K562 (cell line): Measurements from ENCODE around the gene TADA1. TPM values are rescaled to one million over a fixed set of nuclear protein-coding genes. Genes with fewer than 3 reads are reported as not detected.
A peak's percentile ranks its signal among the peaks of the same experiment; 100 is the strongest.

ENCODE experiments used
- ATF1 ChIP-seq, 2 experiments: fragments of 450-650 bp in 1 of 2; IDR thresholded peaks; 2 replicates each; pipeline ENCODE4 v1.6.1; 2016; ENCODE audit warnings: missing compliant biosample characterization in 1 of 2, missing genetic modification characterization in 1 of 2
- CBFA2T3 ChIP-seq: fragments of 450-650 bp; IDR thresholded peaks from 2 replicates; pipeline ENCODE4 v1.6.1; 2017
- FOS ChIP-seq: IDR thresholded peaks from 3 replicates; pipeline ENCODE4 v1.6.1; 2011; ENCODE audit not compliant: insufficient read length; ENCODE audit errors: extremely low read depth
- FOXA3 ChIP-seq, 2 experiments: fragments of 450-650 bp in 1 of 2; sonication (generic) in 1 of 2; formaldehyde crosslinking; IDR thresholded peaks in 1 of 2; conservative IDR thresholded peaks in 1 of 2; 2 replicates each; pipeline versions ENCODE4 v1.4.0 to v1.8.0; 2020 to 2022; ENCODE audit warnings: mild to moderate bottlenecking in 2 of 2, missing genetic modification reagents in 1 of 2
- GABPA ChIP-seq: fragments of 200-800 bp; sonication (Bioruptor generic); conservative IDR thresholded peaks from 2 replicates; pipeline ENCODE4 v1.6.1; 2016; ENCODE audit warnings: low read depth, missing genetic modification characterization, missing compliant biosample characterization
- GABPB2 ChIP-seq: fragments of 250-450 bp; sonication (Bioruptor Pico); conservative IDR thresholded peaks from 2 replicates; pipeline ENCODE4 v1.5.1; 2021; ENCODE audit warnings: mild to moderate bottlenecking
- IFI16 ChIP-seq: fragments of 250-450 bp; sonication (Bioruptor Pico); IDR thresholded peaks from 2 replicates; pipeline ENCODE4 v2.1.2; 2022; ENCODE audit warnings: mild to moderate bottlenecking, inconsistent platforms
- KAT8 ChIP-seq: fragments of 450-650 bp; IDR thresholded peaks from 2 replicates; pipeline ENCODE4 v1.6.1; 2016; ENCODE audit warnings: low read depth, mild to moderate bottlenecking
- NFRKB ChIP-seq: fragments of 450-650 bp; IDR thresholded peaks from 2 replicates; pipeline ENCODE4 v1.6.1; 2016; ENCODE audit warnings: low read depth
- NFXL1 ChIP-seq: fragments of 450-650 bp; formaldehyde crosslinking; IDR thresholded peaks from 2 replicates; pipeline ENCODE4 v1.4.0; 2021; ENCODE audit warnings: mild to moderate bottlenecking
- PCBP1 ChIP-seq: fragments of 200-400 bp; formaldehyde crosslinking; IDR thresholded peaks from 2 replicates; pipeline ENCODE4 v1.6.1; 2018; ENCODE audit warnings: mild to moderate bottlenecking, low read depth, low read length; ENCODE audit not compliant: poor library complexity, severe bottlenecking
- PPARD ChIP-seq: fragments of 250-450 bp; sonication (Bioruptor Pico); IDR thresholded peaks from 2 replicates; pipeline ENCODE4 v1.8.0; 2022; ENCODE audit warnings: inconsistent platforms, mild to moderate bottlenecking, moderate library complexity
- SIN3A ChIP-seq, 2 experiments: fragments of 150-350 bp in 1 of 2; IDR thresholded peaks; 2 replicates each; pipeline ENCODE4 v1.6.1; 2011 to 2016; ENCODE audit warnings: borderline replicate concordance in 2 of 2, low read depth in 2 of 2, low read length in 2 of 2, mild to moderate bottlenecking in 2 of 2, moderate library complexity in 2 of 2; ENCODE audit not compliant: control insufficient read depth in 1 of 2
- SMARCA4 ChIP-seq: fragments of 450-650 bp; IDR thresholded peaks from 2 replicates; pipeline ENCODE4 v1.6.1; 2016
- SRSF1 ChIP-seq: fragments of 200-400 bp; formaldehyde crosslinking; IDR thresholded peaks from 2 replicates; pipeline ENCODE4 v1.6.1; 2017; ENCODE audit warnings: mild to moderate bottlenecking, low read depth, low read length, moderate library complexity
- TAF15 ChIP-seq: fragments of 200-400 bp; formaldehyde crosslinking; IDR thresholded peaks from 2 replicates; pipeline ENCODE4 v1.6.1; 2017; ENCODE audit warnings: mild to moderate bottlenecking, low read depth, low read length, moderate library complexity
- ZNF133 ChIP-seq: fragments of 250-450 bp; sonication (Bioruptor Pico); IDR thresholded peaks from 2 replicates; pipeline ENCODE4 v1.4.0; 2020; ENCODE audit warnings: mild to moderate bottlenecking
- ZNF143 ChIP-seq: sonication (generic); formaldehyde crosslinking; IDR thresholded peaks from 2 replicates; pipeline ENCODE4 v1.9.0; 2022; ENCODE audit warnings: mild to moderate bottlenecking, missing genetic modification reagents
- ZNF282 ChIP-seq: sonication (generic); formaldehyde crosslinking; IDR thresholded peaks from 2 replicates; pipeline ENCODE4 v1.8.1; 2023; ENCODE audit warnings: missing genetic modification reagents
- ZNF561 ChIP-seq: fragments of 450-650 bp; formaldehyde crosslinking; conservative IDR thresholded peaks from 2 replicates; pipeline ENCODE4 v1.4.0; 2020; ENCODE audit warnings: mild to moderate bottlenecking, moderate library complexity
- ZNF668 ChIP-seq: fragments of 250-450 bp; sonication (Bioruptor Pico); IDR thresholded peaks from 2 replicates; pipeline ENCODE4 v1.8.0; 2022; ENCODE audit warnings: mild to moderate bottlenecking, inconsistent platforms
- polyA plus RNA-seq, 8 experiments: library from polyadenylated mRNA; depleted of rRNA in 4 of 8; stranded (reverse) in 5 of 8; unstranded in 3 of 8; fragments of >200 nt; fragmentation: Nextera tagmentation in 2 of 8; fragmentation: Illumina TruSeq in 1 of 8; extraction: Ambion mirVana in 2 of 8; extraction: Trizol in 1 of 8; gene quantifications; 2 replicates each; pipeline versions ENCODE4 v1.2.1 to v1.2.3, GENCODE V29; 2011 to 2014; ENCODE audit warnings: inconsistent platforms in 1 of 8, missing spikeins in 1 of 8
- total RNA-seq, 7 experiments: library from RNA; depleted of rRNA in 6 of 7; stranded (reverse); fragments of >200 nt in 6 of 7; fragmentation: Illumina TruSeq in 2 of 7; extraction: Trizol in 2 of 7; gene quantifications; 2 replicates each; pipeline versions ENCODE4 v1.2.1 to v1.2.3, GENCODE V29; 2011 to 2021; ENCODE audit warnings: low replicate concordance in 1 of 7
- TF ChIP-seq, protein P1 (sequence below): fragments of 450-650 bp; IDR thresholded peaks from 2 replicates; pipeline ENCODE4 v1.6.1; 2017; ENCODE audit warnings: antibody characterized with exemption
- TF ChIP-seq, protein P2 (sequence below): sonication (generic); formaldehyde crosslinking; IDR thresholded peaks from 2 replicates; pipeline ENCODE4 v1.9.0; 2022; ENCODE audit warnings: mild to moderate bottlenecking, missing genetic modification reagents
- TF ChIP-seq, protein P3 (sequence below): fragments of 250-450 bp; sonication (Bioruptor Pico); IDR thresholded peaks from 2 replicates; pipeline ENCODE4 v1.5.0; 2021; ENCODE audit warnings: mild to moderate bottlenecking, moderate library complexity

The TADA1 gene
- total and polyA plus RNA-seq, 9 of the 15 experiments (the other 6 are each of a cell fraction or from before 2014, with no cell fraction given), result 15.9 to 76.5 (median 28.7) TPM

DNA sequence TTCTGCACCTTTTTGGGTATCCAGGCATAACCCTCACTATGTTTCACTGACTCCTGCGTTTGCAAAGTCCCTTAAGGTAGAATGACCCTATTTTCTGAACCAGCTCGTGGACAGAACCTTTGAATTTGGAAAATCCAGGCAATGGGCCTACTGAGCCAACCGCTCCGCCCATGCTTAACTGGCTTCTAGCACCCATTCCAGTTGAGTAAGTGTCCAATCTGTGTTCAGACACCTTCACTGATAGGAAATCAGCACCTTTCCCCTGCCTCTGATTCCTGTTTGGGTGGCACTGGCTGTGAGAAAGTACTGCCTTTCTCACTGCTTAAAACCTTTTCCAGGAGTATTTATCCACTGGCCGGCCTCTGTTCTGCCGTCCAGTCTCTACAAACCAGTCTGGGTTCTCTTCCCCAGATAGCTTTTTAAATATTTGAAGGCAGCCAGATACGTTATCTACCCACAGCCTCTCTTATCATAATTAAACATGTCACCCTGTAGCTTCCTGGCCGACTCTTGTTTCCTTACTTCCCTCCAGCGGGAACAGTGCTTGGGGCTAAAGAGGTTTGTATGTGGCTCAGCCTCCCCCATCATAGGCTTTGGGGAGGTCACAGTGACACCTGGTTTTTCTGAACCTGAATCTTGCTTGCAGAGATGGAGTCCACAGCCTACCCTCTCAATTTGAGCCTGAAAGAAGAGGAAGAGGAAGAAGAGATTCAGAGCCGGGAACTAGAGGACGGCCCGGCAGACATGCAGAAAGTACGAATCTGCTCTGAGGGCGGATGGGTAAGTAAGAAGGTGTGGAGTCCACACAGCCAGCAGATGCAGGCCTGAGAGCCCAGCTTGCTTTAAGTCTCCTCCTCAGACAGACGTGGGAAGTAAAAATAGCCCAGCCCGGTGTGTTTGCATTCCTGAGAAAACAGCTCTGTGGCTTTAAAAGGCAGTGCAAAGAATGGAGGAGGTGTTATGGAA lies 35.5 kb downstream of the TADA1 start (continued):
- TF ChIP-seq PCBP1 (no peak), ZNF668 (CRISPR knock-in tag) (no peak), ZNF143 (CRISPR knock-in tag) (no peak), ZNF561 (no peak), SMARCA4 (peak; percentile 85), SIN3A (IDR thresholded peaks at IDR 0.05; ENCODE audit: borderline replicate concordance in 2 of 2, control insufficient read depth in 1 of 2, low read depth in 2 of 2, low read length in 2 of 2) (no peak), IFI16 (no peak), TAF15 (no peak), PPARD (CRISPR knock-in tag) (no peak), GABPA (tag) (no peak), NFXL1 (no peak), GABPB2 (no peak), KAT8 (no peak), FOS (no peak), CBFA2T3 (peak; percentile 88), FOXA3 (CRISPR knock-in tag; conservative IDR thresholded peaks at IDR 0.05 in 1 of 2, IDR thresholded peaks at IDR 0.05 in 1 of 2) (peak in 1 of 2 experiments; percentile 46; a peak in 2 of 4 replicates), ATF1 (CRISPR knock-in tag; IDR thresholded peaks at IDR 0.05) (no peak), ATF1 (tag; IDR thresholded peaks at IDR 0.05) (0 out of 2 replicates have a peak, but pooled peaks have one; percentile 42), ZNF282 (no peak), SRSF1 (no peak), ZNF133 (CRISPR knock-in tag) (no peak), NFRKB (no peak)
- TF ChIP-seq, protein P1, sequence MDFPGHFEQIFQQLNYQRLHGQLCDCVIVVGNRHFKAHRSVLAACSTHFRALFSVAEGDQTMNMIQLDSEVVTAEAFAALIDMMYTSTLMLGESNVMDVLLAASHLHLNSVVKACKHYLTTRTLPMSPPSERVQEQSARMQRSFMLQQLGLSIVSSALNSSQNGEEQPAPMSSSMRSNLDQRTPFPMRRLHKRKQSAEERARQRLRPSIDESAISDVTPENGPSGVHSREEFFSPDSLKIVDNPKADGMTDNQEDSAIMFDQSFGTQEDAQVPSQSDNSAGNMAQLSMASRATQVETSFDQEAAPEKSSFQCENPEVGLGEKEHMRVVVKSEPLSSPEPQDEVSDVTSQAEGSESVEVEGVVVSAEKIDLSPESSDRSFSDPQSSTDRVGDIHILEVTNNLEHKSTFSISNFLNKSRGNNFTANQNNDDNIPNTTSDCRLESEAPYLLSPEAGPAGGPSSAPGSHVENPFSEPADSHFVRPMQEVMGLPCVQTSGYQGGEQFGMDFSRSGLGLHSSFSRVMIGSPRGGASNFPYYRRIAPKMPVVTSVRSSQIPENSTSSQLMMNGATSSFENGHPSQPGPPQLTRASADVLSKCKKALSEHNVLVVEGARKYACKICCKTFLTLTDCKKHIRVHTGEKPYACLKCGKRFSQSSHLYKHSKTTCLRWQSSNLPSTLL, result no peak
- TF ChIP-seq, protein P2, sequence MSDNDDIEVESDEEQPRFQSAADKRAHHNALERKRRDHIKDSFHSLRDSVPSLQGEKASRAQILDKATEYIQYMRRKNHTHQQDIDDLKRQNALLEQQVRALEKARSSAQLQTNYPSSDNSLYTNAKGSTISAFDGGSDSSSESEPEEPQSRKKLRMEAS (CRISPR knock-in tag), result no peak
- TF ChIP-seq, protein P3, sequence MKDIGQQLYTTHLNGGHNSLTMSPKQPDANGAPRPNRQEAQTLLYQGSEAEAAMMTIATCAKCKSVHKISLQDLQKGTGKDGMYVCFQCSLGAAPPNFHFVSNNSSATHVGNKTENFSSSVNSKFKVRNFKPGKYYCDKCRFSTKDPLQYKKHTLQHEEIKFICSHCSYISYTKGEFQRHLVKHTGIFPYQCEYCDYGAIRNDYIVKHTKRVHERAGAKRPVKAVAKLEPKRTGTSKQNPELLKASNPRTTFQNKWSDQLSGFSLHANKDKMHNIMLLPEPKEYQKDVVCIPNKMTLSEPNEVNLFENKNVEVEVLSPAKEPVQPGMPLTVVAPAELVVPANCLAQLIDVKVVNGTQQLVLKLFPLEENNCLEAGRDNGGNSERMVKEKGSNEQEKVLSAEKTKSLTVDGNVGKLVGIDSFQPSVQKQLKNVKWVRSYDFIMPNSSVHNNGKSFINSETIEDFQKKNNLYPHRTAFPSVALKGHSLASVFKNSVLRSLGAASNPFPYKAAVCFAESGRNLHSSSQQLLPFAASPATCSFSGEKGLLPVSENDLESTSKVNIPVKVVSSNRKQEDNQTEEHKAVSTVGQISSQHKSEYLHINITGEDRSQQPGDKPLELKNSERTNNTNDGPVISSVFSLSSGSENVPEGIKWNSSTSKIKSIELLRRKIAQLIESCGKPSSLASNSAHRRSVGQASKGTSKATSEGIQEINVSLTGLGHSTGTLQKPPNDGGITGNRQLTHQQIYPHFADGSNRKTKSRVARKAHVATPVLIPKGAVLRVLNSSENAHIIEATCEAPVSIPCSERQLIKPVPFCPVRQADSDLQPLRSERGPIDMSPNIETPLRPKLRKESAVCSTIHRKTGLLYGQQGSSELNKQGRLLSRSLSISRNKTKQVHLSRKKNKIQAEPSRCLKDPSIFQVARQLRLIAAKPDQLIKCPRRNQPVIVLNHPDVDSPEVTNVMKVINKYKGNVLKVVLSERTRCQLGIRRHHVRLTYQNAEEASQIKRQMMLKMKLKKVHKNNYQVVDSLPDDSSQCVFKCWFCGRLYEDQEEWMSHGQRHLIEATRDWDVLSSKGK (CRISPR knock-in tag), result no peak
